Esophagus muscularis mucosa (tissue), 3 donors: ENCODE results near the gene SHH.

ENCODE experiments used
- POLR2A ChIP-seq: fragments of 450-650 bp; IDR thresholded peaks from one replicate; pipeline ENCODE4 v1.6.1; 2017; ENCODE audit warnings: antibody characterized with exemption, moderate library complexity, mild to moderate bottlenecking, low read depth
- POLR2AphosphoS5 ChIP-seq, 2 donors: sonication (generic); formaldehyde crosslinking; IDR thresholded peaks; one replicate each; pipeline ENCODE4 v1.6.1; 2017; ENCODE audit warnings: antibody characterized with exemption in 2 of 2
- TF ChIP-seq, protein P1 (sequence below), 3 experiments: fragments of 200-600 bp in 2 of 3; fragments of 450-650 bp in 1 of 3; sonication (generic) in 2 of 3; IDR thresholded peaks; one replicate each; pipeline ENCODE4 v1.5.1; 2017 to 2019; ENCODE audit warnings: antibody characterized with exemption in 3 of 3, mild to moderate bottlenecking in 2 of 3, moderate library complexity in 1 of 3

DNA sequence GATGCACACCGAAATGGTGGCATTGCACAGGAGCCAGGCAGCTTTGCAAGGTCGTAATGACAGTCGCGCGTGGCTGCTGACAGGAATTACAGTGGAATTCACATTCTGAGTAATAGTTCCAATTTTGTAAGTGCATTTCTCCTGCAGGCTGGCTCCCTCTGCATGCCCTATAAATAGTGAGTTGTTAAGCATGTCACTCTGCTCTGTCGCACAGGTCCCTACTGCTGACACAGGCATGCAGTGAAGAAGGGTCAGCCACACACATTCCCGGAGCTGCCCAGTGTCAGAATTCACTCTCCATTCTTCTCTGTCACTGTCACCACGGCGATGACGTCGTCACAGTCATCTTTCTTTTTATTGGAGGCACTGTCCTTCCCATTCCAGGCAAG, 49.2 kb upstream of the SHH start:
- TF ChIP-seq POLR2AphosphoS5 (IDR thresholded peaks at IDR 0.05) (no peak), POLR2A (no peak)
- TF ChIP-seq, protein P1, sequence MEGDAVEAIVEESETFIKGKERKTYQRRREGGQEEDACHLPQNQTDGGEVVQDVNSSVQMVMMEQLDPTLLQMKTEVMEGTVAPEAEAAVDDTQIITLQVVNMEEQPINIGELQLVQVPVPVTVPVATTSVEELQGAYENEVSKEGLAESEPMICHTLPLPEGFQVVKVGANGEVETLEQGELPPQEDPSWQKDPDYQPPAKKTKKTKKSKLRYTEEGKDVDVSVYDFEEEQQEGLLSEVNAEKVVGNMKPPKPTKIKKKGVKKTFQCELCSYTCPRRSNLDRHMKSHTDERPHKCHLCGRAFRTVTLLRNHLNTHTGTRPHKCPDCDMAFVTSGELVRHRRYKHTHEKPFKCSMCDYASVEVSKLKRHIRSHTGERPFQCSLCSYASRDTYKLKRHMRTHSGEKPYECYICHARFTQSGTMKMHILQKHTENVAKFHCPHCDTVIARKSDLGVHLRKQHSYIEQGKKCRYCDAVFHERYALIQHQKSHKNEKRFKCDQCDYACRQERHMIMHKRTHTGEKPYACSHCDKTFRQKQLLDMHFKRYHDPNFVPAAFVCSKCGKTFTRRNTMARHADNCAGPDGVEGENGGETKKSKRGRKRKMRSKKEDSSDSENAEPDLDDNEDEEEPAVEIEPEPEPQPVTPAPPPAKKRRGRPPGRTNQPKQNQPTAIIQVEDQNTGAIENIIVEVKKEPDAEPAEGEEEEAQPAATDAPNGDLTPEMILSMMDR (IDR thresholded peaks at IDR 0.05): no peak
